IMR-90 (cell line): Measurements from ENCODE around the gene OR10A2. TPM values are rescaled to one million over a fixed set of nuclear protein-coding genes. Genes with fewer than 3 reads are reported as not detected.
A peak's percentile ranks its signal among the peaks of the same experiment; 100 is the strongest.

Experiments
- ATAC-seq: fragments of 200-7000 bp; cut with Tn5 transposase; 2 replicates; pipeline ENCODE4 v1.9.1; 2020; ENCODE audit warnings: low read depth, mild to moderate bottlenecking, moderate library complexity
- BruUV-seq: library from RNA; stranded (reverse); fragments of 400-500 nt; replicated peaks from 2 replicates; lab custom pipeline; 2021; lab: Mats Ljungman, UMichigan
- CTCF ChIA-PET: fragments of 300-600 bp; formaldehyde crosslinking; extraction: SDS; loops from one replicate; lab custom pipeline; 2021; ENCODE audit warnings: antibody characterized with exemption; lab: Yijun Ruan, JAX
- POLR2A ChIA-PET: fragments of 300-600 bp; sonication (Branson Sonifier 250); formaldehyde crosslinking; loops from one replicate; lab custom pipeline; 2022; ENCODE audit warnings: antibody characterized with exemption; ENCODE audit not compliant: unreplicated experiment; lab: Charles Lee
- DNase-seq: peaks from one replicate; pipeline ENCODE4 v3.0.0; 2013
- H2AFZ ChIP-seq: replicated peaks from 2 replicates; pipeline ENCODE3; 2013; ENCODE audit warnings: low read length, mild to moderate bottlenecking; ENCODE audit not compliant: poor library complexity
- H2AK5ac ChIP-seq: 2 replicates; pipeline ENCODE4 v1.6.1; 2013; ENCODE audit warnings: low read depth, low read length, inconsistent platforms
- H2AK9ac ChIP-seq: replicated peaks from 2 replicates; pipeline ENCODE3; 2013; ENCODE audit warnings: mild to moderate bottlenecking, low read depth, low read length, moderate library complexity; ENCODE audit not compliant: poor library complexity
- H2BK120ac ChIP-seq: 2 replicates; pipeline ENCODE4 v1.6.1; 2013; ENCODE audit warnings: low read depth, low read length, inconsistent platforms
- H2BK15ac ChIP-seq: 3 replicates; pipeline ENCODE4 v1.6.1; 2013; ENCODE audit warnings: low read depth, low read length, inconsistent platforms
- H2BK20ac ChIP-seq: 2 replicates; pipeline ENCODE4 v1.6.1; 2013; ENCODE audit warnings: low read depth, mild to moderate bottlenecking, inconsistent platforms, low read length, moderate library complexity
- H2BK5ac ChIP-seq: 2 replicates; pipeline ENCODE4 v1.6.1; 2013; ENCODE audit warnings: mild to moderate bottlenecking, low read depth, low read length, inconsistent platforms; ENCODE audit not compliant: poor library complexity, severe bottlenecking
- H3K14ac ChIP-seq: replicated peaks from 2 replicates; pipeline ENCODE4 v1.6.1; 2013; ENCODE audit warnings: low read depth, low read length, inconsistent platforms
- H3K18ac ChIP-seq: 2 replicates; pipeline ENCODE4 v1.6.1; 2013; ENCODE audit warnings: low read depth, low read length, control low read depth
- H3K23ac ChIP-seq: 2 replicates; pipeline ENCODE4 v1.6.1; 2013; ENCODE audit warnings: low read depth, low read length, inconsistent platforms
- H3K27ac ChIP-seq: 2 replicates; pipeline ENCODE4 v1.5.1; 2013; ENCODE audit warnings: mild to moderate bottlenecking, control low read depth, low read length; ENCODE audit not compliant: insufficient read depth
- H3K27me3 ChIP-seq: 2 replicates; pipeline ENCODE4 v1.6.1; 2013; ENCODE audit warnings: low read length; ENCODE audit not compliant: control insufficient read depth, insufficient read depth
- H3K36me3 ChIP-seq: 2 replicates; pipeline ENCODE4 v1.6.1; 2013; ENCODE audit warnings: low read length, mixed read lengths; ENCODE audit not compliant: control insufficient read depth, insufficient read depth
- H3K4ac ChIP-seq: 2 replicates; pipeline ENCODE4 v1.6.1; 2013; ENCODE audit warnings: low read depth, low read length, inconsistent platforms
- H3K4me1 ChIP-seq: 2 replicates; pipeline ENCODE4 v1.6.1; 2013; ENCODE audit warnings: low read length, mixed read lengths; ENCODE audit not compliant: control insufficient read depth, insufficient read depth
- H3K4me2 ChIP-seq: 2 replicates; pipeline ENCODE4 v1.6.1; 2013; ENCODE audit warnings: low read depth, mild to moderate bottlenecking, control low read depth, low read length, moderate library complexity
- H3K4me3 ChIP-seq: 2 replicates; pipeline ENCODE4 v1.5.1; 2013; ENCODE audit warnings: low read depth, mild to moderate bottlenecking, control low read depth, low read length, moderate library complexity; ENCODE audit not compliant: insufficient read depth
- H3K56ac ChIP-seq: 2 replicates; pipeline ENCODE4 v1.6.1; 2013; ENCODE audit warnings: low read length, inconsistent platforms; ENCODE audit not compliant: insufficient read depth; ENCODE audit errors: extremely low read depth
- H3K79me1 ChIP-seq, 2 experiments: 2 replicates each; pipeline ENCODE4 v1.6.1; 2013; ENCODE audit warnings: low read length in 2 of 2, inconsistent platforms in 1 of 2, low read depth in 1 of 2
- H3K9ac ChIP-seq: 2 replicates; pipeline ENCODE4 v1.6.1; 2013; ENCODE audit warnings: low read depth, low read length, control low read depth
- H3K9me1 ChIP-seq: 2 replicates; pipeline ENCODE4 v1.6.1; 2013; ENCODE audit warnings: low read length, inconsistent platforms; ENCODE audit not compliant: insufficient read depth
- H3K9me3 ChIP-seq: 2 replicates; pipeline ENCODE4 v1.6.1; 2013; ENCODE audit warnings: low read length; ENCODE audit not compliant: control insufficient read depth, insufficient read depth
- H4K20me1 ChIP-seq: 2 replicates; pipeline ENCODE4 v1.6.1; 2013; ENCODE audit warnings: low read length, inconsistent platforms; ENCODE audit not compliant: insufficient read depth
- H4K5ac ChIP-seq: 2 replicates; pipeline ENCODE4 v1.6.1; 2013; ENCODE audit warnings: mild to moderate bottlenecking, low read depth, low read length, control low read depth
- H4K8ac ChIP-seq, 2 experiments: 2 replicates each; pipeline ENCODE4 v1.6.1; 2013; ENCODE audit warnings: low read depth in 2 of 2, low read length in 2 of 2, control low read depth in 1 of 2, inconsistent platforms in 1 of 2
- H4K91ac ChIP-seq: 2 replicates; pipeline ENCODE4 v1.6.1; 2013; ENCODE audit warnings: low read depth, low read length, inconsistent platforms; ENCODE audit not compliant: insufficient read depth
- SMC3 ChIP-seq: fragments of 150-350 bp; IDR thresholded peaks from 2 replicates; pipeline ENCODE4 v1.6.1; 2016; ENCODE audit warnings: low read depth, mild to moderate bottlenecking, antibody characterized with exemption, low read length, moderate library complexity
- WGBS, 2 experiments: methylation state at CpG; one replicate each; pipeline versions ENCODE4 v1.1.5 to v1.1.7; 2013; ENCODE audit warnings: missing lambda C conversion rate in 2 of 2; ENCODE audit not compliant: insufficient read length in 1 of 2; ENCODE audit errors: extremely low coverage in 2 of 2; 5-methylcytosine and 5-hydroxymethylcytosine counted together
- dilution Hi-C: fragments of 300-500 bp; cut with HindIII; formaldehyde crosslinking; loops from one replicate; pipeline ENCODE4 v1.14.3; 2018; ENCODE audit warnings: low sequenced_read_pairs; ENCODE audit not compliant: unreplicated experiment
- in situ Hi-C: fragments of 300-500 bp; cut with MboI; formaldehyde crosslinking; loops from 3 replicates; pipeline ENCODE4 v1.14.3; 2019; ENCODE audit warnings: low sequenced_read_pairs, inconsistent platforms, mixed read lengths
- intact Hi-C: fragments of 100-400 bp; cut with micrococcal nuclease; formaldehyde crosslinking; loops from 2 replicates; pipeline ENCODE4 v1.10.0; 2022
- polyA plus RNA-seq, 3 experiments: library from polyadenylated mRNA; depleted of rRNA; stranded (reverse); fragments of >200 nt; gene quantifications; 2 replicates each; pipeline ENCODE4 v1.2.3, GENCODE V29; 2012; ENCODE audit warnings: low replicate concordance in 1 of 3
- total RNA-seq: library from RNA; depleted of rRNA; stranded (reverse); fragments of >200 nt; gene quantifications from 2 replicates; pipeline ENCODE4 v1.2.3, GENCODE V29; 2012

The OR10A2 gene
- total and polyA plus RNA-seq, 2 of the 4 experiments (the other 2 are of a cell fraction) = not detected

DNA sequence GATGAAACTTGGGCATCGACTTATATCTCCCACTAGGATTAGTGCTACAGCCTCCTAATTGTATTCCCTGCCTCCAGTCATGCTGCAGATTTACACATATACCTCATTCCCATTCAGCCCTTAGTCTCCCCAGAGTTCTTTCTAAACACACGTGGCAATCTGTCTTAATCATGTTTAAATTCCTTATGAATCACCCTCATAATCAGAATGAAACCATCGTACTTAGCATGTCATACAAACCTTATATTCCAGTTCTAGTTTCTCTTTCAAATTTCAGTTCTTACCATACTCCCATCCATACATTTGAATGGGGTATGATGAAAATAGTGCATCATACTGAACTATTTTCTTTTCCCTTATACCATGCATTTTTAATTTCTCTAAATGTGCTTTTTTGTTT is 6.0 kb upstream of the OR10A2 start:
- Histone ChIP-seq H3K9ac (no peak overlapping the region), H3K18ac (no peak overlapping the region), H4K91ac (no peak overlapping the region), H3K4me3 (no peak overlapping the region), H2AFZ (no peak overlapping the region), H3K14ac (no peak overlapping the region), H3K36me3 (no peaks in the 10 kb centered on the region), H2AK5ac (no peak overlapping the region), H3K79me1 (no peaks in the 10 kb centered on the region), H3K23ac (no peak overlapping the region), H3K27me3 (no peaks in the 10 kb centered on the region), H3K9me3 (peaks cover 1% of the 10 kb centered on the region; the same call in 1 of the 2 replicates), H4K8ac (no peak overlapping the region), H4K20me1 (no peaks in the 10 kb centered on the region; the same call in 1 of the 2 replicates), H3K4me2 (peak overlapping the region; percentile 13; the same call in 1 of the 2 replicates), H2BK20ac (no peak overlapping the region), H2BK15ac (no peak overlapping the region), H3K9me1 (no peaks in the 10 kb centered on the region), H2BK5ac (no peak overlapping the region), H4K5ac (no peak overlapping the region), H3K27ac (no peak overlapping the region), H2AK9ac (no peak overlapping the region), H3K56ac (no peak overlapping the region), H3K4ac (no peak overlapping the region), H2BK120ac (no peak overlapping the region), H3K4me1 (peaks cover 4% of the 10 kb centered on the region)
- ATAC-seq (peak; percentile 49; the same call in 1 of the 2 replicates), DNase-seq (peak; percentile 54)
- intact Hi-C loops = no loop called here
- WGBS, 2 experiments = 50% methylated on average over 1 of the region's 3 CpGs; no CpG with 5 or more reads in 1 of the 2 experiments
- ChIA-PET POLR2A (no interaction called here), CTCF (no interaction called here)
- no peak for TF ChIP-seq SMC3
- in situ Hi-C loops = no loop called here
- dilution Hi-C loops = no loop called here
- BruUV-seq = no TSS peak
